ENCODE measurements around the gene INHBE. TPM values are rescaled to one million over a fixed set of nuclear protein-coding genes. Genes with fewer than 3 reads are reported as not detected.

Gene INHBE
- total and polyA plus RNA-seq, 7 donors, result 0.18 to 6.8 (median 0.57) TPM

DNA sequence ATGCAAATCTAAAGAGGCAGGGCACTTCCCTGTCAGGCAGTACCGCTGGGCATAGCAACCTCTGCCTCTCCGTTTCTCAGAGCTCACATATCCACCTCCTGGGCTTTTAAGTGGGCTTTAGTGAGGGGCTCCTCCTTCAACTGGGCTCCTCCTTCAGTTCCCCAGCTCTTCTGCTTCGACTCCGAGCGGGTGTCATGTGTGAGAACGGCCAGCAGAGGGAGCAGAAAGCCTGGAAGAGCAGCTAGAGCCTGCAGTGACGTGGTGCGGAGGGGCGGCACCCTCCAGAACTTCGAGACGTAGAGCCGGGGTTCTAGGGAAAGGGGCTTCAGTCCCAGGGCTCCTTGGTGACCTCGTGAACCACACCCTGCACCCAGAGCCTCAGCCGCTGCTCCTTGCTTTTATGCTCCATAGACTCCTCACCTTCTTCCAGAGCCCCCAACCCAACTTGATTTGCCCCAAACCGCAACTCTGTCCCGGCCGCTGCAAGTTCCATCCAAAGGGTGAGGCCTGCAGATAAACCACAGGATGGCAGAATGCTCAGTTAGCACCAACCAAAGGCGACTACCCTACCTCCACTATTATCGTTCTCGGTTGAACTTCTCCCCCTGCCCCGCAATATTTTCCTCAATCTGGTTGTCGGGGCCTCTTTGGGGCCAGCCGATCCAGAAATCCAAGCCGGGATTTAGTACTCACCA, 4.1 kb downstream of the INHBE start:
- H3K4me3 ChIP-seq, result peak overlapping the region; percentile 77
- no peaks in the 10 kb centered on the region for H3K36me3 ChIP-seq (ENCODE audit: insufficient read depth in 1 of 2, low read depth in 1 of 2)
- ATAC-seq, result peak; percentile 63 to 80 (median 72)
- TF ChIP-seq CTCF (IDR thresholded peaks at IDR 0.05), result peak; percentile 89
- H3K4me1 ChIP-seq, result peaks cover 38% of the 10 kb centered on the region
- H3K9me3 ChIP-seq, result no peaks in the 10 kb centered on the region
- 0 to 1% (median 0%) methylated on average over 24 of the region's 24 CpGs for WGBS, 3 donors
- H3K27ac ChIP-seq, result peak overlapping the region; percentile 61
- intact Hi-C loops (cut with DNase I), result loop anchor here in 1 of 2 donors (2.0 to 5.0 kb wide), 2 partner anchors 150 to 197 kb away; no protein-coding TSS in a partner anchor
- H3K27me3 ChIP-seq (ENCODE audit: insufficient read depth in 3 of 3, low read length in 2 of 3), result peaks cover 0 to 8% (median 6%) of the 10 kb centered on the region in 3 donors
- peak; percentile 94 to 96 for DNase-seq

- Histone ChIP-seq H3K27ac (peak within 1 kb of the TSS; percentile 61), H3K36me3 (ENCODE audit: insufficient read depth in 1 of 2, low read depth in 1 of 2) (no peaks in the 10 kb centered on the region), H3K4me3 (peak within 1 kb of the TSS; percentile 77), H3K27me3 (ENCODE audit: insufficient read depth in 3 of 3, low read length in 2 of 3) (peaks cover 0 to 8% (median 6%) of the 10 kb centered on the region in 3 donors), H3K9me3 (no peaks in the 10 kb centered on the region), H3K4me1 (peaks cover 35% of the 10 kb centered on the region)
- TF ChIP-seq CTCF (IDR thresholded peaks at IDR 0.05), result no peak
- ATAC-seq (no peak), DNase-seq (no peak)
- intact Hi-C loops (cut with DNase I), result loop anchor here (2.0 to 10.0 kb wide), 5 partner anchors 151 to 245 kb away; partner anchors contain the start of gene NXPH4 (in 1 of the 2)
- WGBS, 3 donors, result 2 to 11% (median 4%) methylated on average over 3 to 35 of the region's 36 CpGs
Observed at GRCh38 chr12:57459750-57460467, 4.8 kb downstream of the INHBE start, which contains the start of gene GLI1. GLI1 (plus strand) TSS chr12:57459785; CDS start chr12:57463692, 3,907 bp downstream.

- intact Hi-C loops (cut with DNase I), result loop anchor here (5.0 to 10.0 kb wide), 3 partner anchors 162 to 246 kb away; partner anchors contain the start of gene NXPH4 (in 1 of the 2)
- ATAC-seq (no peak), DNase-seq (no peak)
- Histone ChIP-seq H3K9me3 (no peaks in the 10 kb centered on the region), H3K4me1 (peaks cover 30% of the 10 kb centered on the region), H3K36me3 (ENCODE audit: insufficient read depth in 1 of 2, low read depth in 1 of 2) (no peaks in the 10 kb centered on the region), H3K4me3 (peak overlapping the region; percentile 77), H3K27me3 (ENCODE audit: insufficient read depth in 3 of 3, low read length in 2 of 3) (peaks cover 0 to 8% (median 6%) of the 10 kb centered on the region in 3 donors), H3K27ac (no peak overlapping the region)
- 6 to 17% (median 6%) methylated on average over 6 of the region's 6 CpGs for WGBS, 3 donors
- TF ChIP-seq CTCF (IDR thresholded peaks at IDR 0.05), result no peak
Observed at GRCh38 chr12:57460468-57460784, 5.3 kb downstream of the INHBE start.

DNA sequence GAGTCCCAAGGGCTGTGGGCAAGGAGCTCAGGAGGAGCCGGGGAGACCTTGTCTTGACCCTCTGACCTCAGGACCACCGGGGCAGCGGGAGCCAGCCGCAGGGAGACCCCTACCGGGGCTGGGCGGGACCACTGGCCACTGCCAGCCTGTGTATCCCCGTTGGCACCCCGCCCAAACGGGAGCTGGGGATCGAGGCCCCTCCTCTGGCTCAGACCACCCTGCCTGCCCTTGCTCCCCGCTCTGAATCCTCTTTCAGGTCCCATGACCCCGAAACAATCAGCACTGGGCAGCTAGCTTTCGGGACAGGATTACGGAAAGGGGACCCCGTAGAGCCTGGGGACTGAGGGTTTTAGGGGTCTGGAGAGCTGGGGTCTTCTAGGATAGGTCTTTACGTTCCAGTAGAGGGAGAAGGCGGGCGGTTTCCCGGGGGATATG, 5.8 kb downstream of the INHBE start:
- ATAC-seq (no peak), DNase-seq (no peak)
- Histone ChIP-seq H3K9me3 (no peaks in the 10 kb centered on the region), H3K27me3 (ENCODE audit: insufficient read depth in 3 of 3, low read length in 2 of 3) (peaks cover 0 to 8% (median 6%) of the 10 kb centered on the region in 3 donors), H3K27ac (no peak overlapping the region), H3K36me3 (ENCODE audit: insufficient read depth in 1 of 2, low read depth in 1 of 2) (no peaks in the 10 kb centered on the region), H3K4me1 (peaks cover 25% of the 10 kb centered on the region), H3K4me3 (peak overlapping the region; percentile 77)
- no peak for TF ChIP-seq CTCF (IDR thresholded peaks at IDR 0.05)
- 3 to 4% (median 4%) methylated on average over 18 to 19 of the region's 19 CpGs for WGBS, 3 donors
- intact Hi-C loops (cut with DNase I), result loop anchor here (5.0 to 10.0 kb wide), 3 partner anchors 161 to 246 kb away; partner anchors contain the start of gene NXPH4 (in 1 of the 2)
